ENCODE measurements around the gene CYP26C1.
"Not testable (repeated sequence)": the region's sequence is repeated elsewhere in the genome, so short reads cannot be mapped to it uniquely, and the experiment has no call there.

GRCh38 chr10:93101148-93101547, 40.5 kb downstream of the CYP26C1 start:
- not testable (repeated sequence) for TF ChIP-seq POLR2AphosphoS5 (IDR thresholded peaks at IDR 0.05); EZH2 (IDR thresholded peaks at IDR 0.05; ENCODE audit: borderline replicate concordance, insufficient read depth, low read length, poor library complexity, severe bottlenecking); SMC3 (conservative IDR thresholded peaks at IDR 0.05; ENCODE audit: poor library complexity); REST (IDR thresholded peaks at IDR 0.05; ENCODE audit: borderline replicate concordance); MXI1 (conservative IDR thresholded peaks at IDR 0.05; ENCODE audit: poor library complexity, severe bottlenecking); CTCF (IDR thresholded peaks at IDR 0.05; ENCODE audit: poor library complexity, severe bottlenecking); EP300 (conservative IDR thresholded peaks at IDR 0.05; ENCODE audit: poor library complexity, severe bottlenecking); RAD21 (conservative IDR thresholded peaks at IDR 0.05); TAF1 (IDR thresholded peaks at IDR 0.05; ENCODE audit: low read depth)

Data from neural cell (in vitro differentiated cells).